HCT116 (cell line): Measurements from ENCODE around the gene AP4S1. TPM values are rescaled to one million over a fixed set of nuclear protein-coding genes. Genes with fewer than 3 reads are reported as not detected.

Experiments
- ATAC-seq: fragments of 200-7000 bp; cut with Tn5 transposase; 2 replicates; pipeline ENCODE4 v1.9.1; 2020; ENCODE audit warnings: mild to moderate bottlenecking, moderate library complexity
- BruUV-seq: library from RNA; stranded (reverse); fragments of 400-500 nt; replicated peaks from 2 replicates; lab custom pipeline; 2021; lab: Mats Ljungman, UMichigan
- CTCF ChIA-PET: fragments of 300-600 bp; sonication (Branson Sonifier 250); formaldehyde crosslinking; loops from one replicate; lab custom pipeline; 2021; ENCODE audit warnings: antibody characterized with exemption; lab: Charles Lee
- POLR2A ChIA-PET: fragments of 300-600, 350-600 bp; sonication (Branson Sonifier 250); formaldehyde crosslinking; loops from one replicate; lab custom pipeline; 2021; ENCODE audit warnings: antibody characterized with exemption; lab: Charles Lee
- RAD21 ChIA-PET, 2 experiments: fragments of 300-600 bp; sonication (Branson Sonifier 250); formaldehyde crosslinking; loops; one replicate each; lab custom pipeline; 2023; ENCODE audit warnings: low total read pairs in 2 of 2; ENCODE audit not compliant: uncharacterized antibody in 2 of 2, unreplicated experiment in 2 of 2, low non-redundant PET in 1 of 2; lab: Charles Lee
- DNase-seq: peaks from one replicate; pipeline ENCODE4 v3.0.0-alpha.2; 2010; ENCODE audit warnings: low read depth, low spot score
- H2AFZ ChIP-seq: fragments of 200-600 bp; shearing (Covaris generic), sonication (generic); 2 replicates; pipeline ENCODE4 v1.6.1; 2017; ENCODE audit warnings: low read depth, mixed run types, mixed read lengths, antibody characterized with exemption, low read length; ENCODE audit not compliant: poor library complexity, severe bottlenecking
- H3K27ac ChIP-seq: 2 replicates; pipeline ENCODE4 v1.5.1; 2012; ENCODE audit warnings: low read depth, low read length
- H3K27me3 ChIP-seq: fragments of 200-600 bp; sonication (generic); 2 replicates; pipeline ENCODE4 v1.6.1; 2016; ENCODE audit warnings: mixed run types, low read length, mixed read lengths; ENCODE audit not compliant: insufficient read depth
- H3K36me3 ChIP-seq, 2 experiments: fragments of 200-500 bp in 1 of 2; fragments of 200-600 bp in 1 of 2; sonication (Bioruptor generic) in 1 of 2; sonication (generic) in 1 of 2; 2 replicates each; pipeline versions ENCODE4 v1.5.1 to v1.6.1; 2014 to 2016; ENCODE audit warnings: low read length in 2 of 2, inconsistent platforms in 1 of 2, mixed read lengths in 1 of 2, mixed run types in 1 of 2; ENCODE audit not compliant: insufficient read depth in 2 of 2, control insufficient read depth in 1 of 2
- H3K4me1 ChIP-seq, 2 experiments: fragments of 200-600 bp in 1 of 2; sonication (generic) in 1 of 2; 2 replicates each; pipeline versions ENCODE4 v1.5.1 to v1.6.1; 2012 to 2017; ENCODE audit warnings: low read length in 2 of 2, inconsistent platforms in 1 of 2, mild to moderate bottlenecking in 1 of 2, mixed read lengths in 1 of 2, mixed run types in 1 of 2, moderate library complexity in 1 of 2; ENCODE audit not compliant: insufficient read depth in 2 of 2, control insufficient read depth in 1 of 2
- H3K4me2 ChIP-seq: fragments of 200-600 bp; sonication (generic); 2 replicates; pipeline ENCODE4 v1.6.1; 2017; ENCODE audit warnings: mixed run types, low read length, mixed read lengths
- H3K4me3 ChIP-seq, 2 experiments: fragments of 200-600 bp in 1 of 2; sonication (generic) in 1 of 2; replicated peaks in 1 of 2; 2 replicates each; pipeline ENCODE4 v1.5.1; 2011 to 2016; ENCODE audit warnings: low read length in 2 of 2, control low read depth in 1 of 2, low read depth in 1 of 2, mild to moderate bottlenecking in 1 of 2, mixed read lengths in 1 of 2, mixed run types in 1 of 2
- H3K79me2 ChIP-seq: fragments of 200-600 bp; sonication (generic); 2 replicates; pipeline ENCODE4 v1.6.1; 2017; ENCODE audit warnings: mild to moderate bottlenecking, mixed run types, low read length, moderate library complexity, mixed read lengths; ENCODE audit not compliant: insufficient read depth
- H3K9ac ChIP-seq: fragments of 200-600 bp; sonication (generic); 2 replicates; pipeline ENCODE4 v1.6.1; 2016; ENCODE audit warnings: low read length, mixed read lengths
- H3K9me2 ChIP-seq: fragments of 200-600 bp; sonication (generic), shearing (Covaris generic); 2 replicates; pipeline ENCODE4 v1.6.1; 2017; ENCODE audit warnings: mixed run types, mild to moderate bottlenecking, moderate library complexity; ENCODE audit not compliant: insufficient read depth
- H3K9me3 ChIP-seq, 2 experiments: fragments of 200-500 bp in 1 of 2; fragments of 200-600 bp in 1 of 2; sonication (Bioruptor generic) in 1 of 2; sonication (generic) in 1 of 2; 2 replicates each; pipeline ENCODE4 v1.6.1; 2014 to 2017; ENCODE audit warnings: low read length in 2 of 2, mixed read lengths in 2 of 2, inconsistent platforms in 1 of 2, low read depth in 1 of 2, mild to moderate bottlenecking in 1 of 2, mixed run types in 1 of 2, moderate library complexity in 1 of 2; ENCODE audit not compliant: control insufficient read depth in 1 of 2, insufficient read depth in 1 of 2
- H4K20me1 ChIP-seq: fragments of 200-600 bp; sonication (generic), shearing (Covaris generic); 2 replicates; pipeline ENCODE4 v1.6.1; 2017; ENCODE audit warnings: mixed run types, mild to moderate bottlenecking, moderate library complexity; ENCODE audit not compliant: insufficient read depth
- CBX3 ChIP-seq: IDR thresholded peaks from 2 replicates; pipeline ENCODE4 v1.6.1; 2012; ENCODE audit warnings: low read depth
- CEBPB ChIP-seq: IDR thresholded peaks from 2 replicates; pipeline ENCODE4 v1.6.1; 2012; ENCODE audit warnings: low read depth
- EGR1 ChIP-seq: IDR thresholded peaks from 2 replicates; pipeline ENCODE4 v1.6.1; 2012; ENCODE audit warnings: low read depth
- ELF1 ChIP-seq: IDR thresholded peaks from 2 replicates; pipeline ENCODE4 v1.6.1; 2012; ENCODE audit warnings: low read depth, borderline replicate concordance
- EZH2 ChIP-seq: fragments of 200-600 bp; sonication (generic); IDR thresholded peaks from 2 replicates; pipeline ENCODE4 v1.6.1; 2017; ENCODE audit warnings: antibody characterized with exemption, mixed run types
- EZH2phosphoT487 ChIP-seq: fragments of 200-600 bp; IDR thresholded peaks from 2 replicates; pipeline ENCODE4 v1.6.1; 2018; ENCODE audit warnings: antibody characterized with exemption, borderline replicate concordance
- FOSL1 ChIP-seq: IDR thresholded peaks from 2 replicates; pipeline ENCODE4 v1.6.1; 2012; ENCODE audit warnings: low read depth
- JUND ChIP-seq: IDR thresholded peaks from 2 replicates; pipeline ENCODE4 v1.6.1; 2012
- POLR2A ChIP-seq: IDR thresholded peaks from 2 replicates; pipeline ENCODE4 v1.7.0; 2011; ENCODE audit warnings: borderline replicate concordance; ENCODE audit not compliant: insufficient read depth, insufficient read length; ENCODE audit errors: extremely low read depth
- POLR2AphosphoS5 ChIP-seq: IDR thresholded peaks from 2 replicates; pipeline ENCODE4 v1.6.1; 2011; ENCODE audit warnings: mild to moderate bottlenecking, low read depth, low read length, moderate library complexity
- RAD21 ChIP-seq: IDR thresholded peaks from 2 replicates; pipeline ENCODE4 v1.6.1; 2012; ENCODE audit warnings: low read depth, mild to moderate bottlenecking
- SIN3A ChIP-seq: IDR thresholded peaks from 2 replicates; pipeline ENCODE4 v1.6.1; 2012; ENCODE audit warnings: low read depth
- SP1 ChIP-seq: IDR thresholded peaks from 2 replicates; pipeline ENCODE4 v1.6.1; 2012; ENCODE audit warnings: low read depth
- SRF ChIP-seq: IDR thresholded peaks from 2 replicates; pipeline ENCODE4 v1.6.1; 2012; ENCODE audit warnings: low read depth
- TCF7L2 ChIP-seq: IDR thresholded peaks from 2 replicates; pipeline ENCODE4 v1.7.0; 2011; ENCODE audit warnings: borderline replicate concordance, inconsistent platforms; ENCODE audit not compliant: insufficient read depth, insufficient read length; ENCODE audit errors: extremely low read depth
- ZFX ChIP-seq: fragments of 450-650 bp; IDR thresholded peaks from 2 replicates; pipeline ENCODE4 v1.6.1; 2017
- intact Hi-C: fragments of 100-400 bp; cut with micrococcal nuclease; formaldehyde crosslinking; loops from 2 replicates; pipeline ENCODE4 v1.10.0; 2022
- total RNA-seq: library from RNA; stranded (reverse); gene quantifications from one replicate; pipeline ENCODE4 v1.2.1, GENCODE V29; 2021; ENCODE audit not compliant: unreplicated experiment
- TF ChIP-seq, protein P1 (sequence below): IDR thresholded peaks from 2 replicates; pipeline ENCODE4 v1.6.1; 2012
- TF ChIP-seq, protein P2 (sequence below): IDR thresholded peaks from 2 replicates; pipeline ENCODE4 v1.6.1; 2012

Gene AP4S1
- total RNA-seq, 1 experiment from 2014 or later, result 5.0 TPM

DNA sequence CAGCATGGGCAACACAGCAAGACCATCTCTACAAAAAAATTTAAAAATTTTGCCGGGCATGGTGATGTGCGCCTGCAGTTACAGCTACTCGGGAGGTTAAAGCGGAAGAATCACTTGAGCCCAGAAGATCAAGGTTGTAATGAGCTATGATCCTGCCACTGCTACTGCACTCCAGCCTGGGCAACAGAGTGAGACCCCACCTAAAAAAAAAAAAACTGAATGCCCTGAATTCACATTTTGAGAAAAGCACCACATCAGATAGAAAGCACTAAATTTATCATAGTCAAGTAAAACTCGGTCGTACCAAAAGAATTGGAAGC is 24.1 kb upstream of the AP4S1 start:
- ChIA-PET RAD21 (no interaction called here), CTCF (no interaction called here), POLR2A (no interaction called here)
- Histone ChIP-seq H4K20me1 (peaks cover 6% of the 10 kb centered on the region; the same call in 1 of the 2 replicates), H3K4me3 (no peak overlapping the region), H3K36me3 (no peaks in the 10 kb centered on the region; a peak in 2 of 4 replicates), H3K27me3 (no peaks in the 10 kb centered on the region), H3K9ac (no peak overlapping the region), H3K4me2 (no peak overlapping the region), H3K4me1 (peaks cover 11 to 20% of the 10 kb centered on the region in 2 experiments; a peak in 3 of 4 replicates), H2AFZ (no peak overlapping the region), H3K9me2 (no peaks in the 10 kb centered on the region), H3K79me2 (peaks cover 95% of the 10 kb centered on the region), H3K27ac (no peak overlapping the region), H3K9me3 (no peaks in the 10 kb centered on the region)
- no TSS peak for BruUV-seq
- ATAC-seq (no peak), DNase-seq (no peak)
- TF ChIP-seq, protein P1, sequence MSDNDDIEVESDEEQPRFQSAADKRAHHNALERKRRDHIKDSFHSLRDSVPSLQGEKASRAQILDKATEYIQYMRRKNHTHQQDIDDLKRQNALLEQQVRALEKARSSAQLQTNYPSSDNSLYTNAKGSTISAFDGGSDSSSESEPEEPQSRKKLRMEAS, result no peak
- TF ChIP-seq CBX3 (no peak), POLR2A (no peak), ZFX (no peak), FOSL1 (no peak), JUND (no peak), SIN3A (no peak), EGR1 (no peak), ELF1 (no peak), EZH2 (no peak), POLR2AphosphoS5 (no peak), TCF7L2 (no peak), CEBPB (no peak), EZH2phosphoT487 (no peak), SP1 (no peak), RAD21 (no peak), SRF (no peak)
- TF ChIP-seq, protein P2, sequence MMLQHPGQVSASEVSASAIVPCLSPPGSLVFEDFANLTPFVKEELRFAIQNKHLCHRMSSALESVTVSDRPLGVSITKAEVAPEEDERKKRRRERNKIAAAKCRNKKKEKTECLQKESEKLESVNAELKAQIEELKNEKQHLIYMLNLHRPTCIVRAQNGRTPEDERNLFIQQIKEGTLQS, result no peak
- intact Hi-C loops, result no loop called here
